Transverse colon (tissue), 4 donors: ENCODE results near the gene AKAP13. TPM values are rescaled to one million over a fixed set of nuclear protein-coding genes. Genes with fewer than 3 reads are reported as not detected.

Source experiments
- DNase-seq: peaks from one replicate; pipeline ENCODE4 v3.0.0-alpha.2; 2019
- H3K27ac ChIP-seq, 4 donors: fragments of 200-600 bp; sonication (generic); 2 replicates each; pipeline ENCODE4 v1.5.1; 2016 to 2018; ENCODE audit warnings: inconsistent platforms in 4 of 4
- H3K27me3 ChIP-seq: fragments of 200-600 bp; sonication (generic); 2 replicates; pipeline ENCODE4 v1.5.1; 2017; ENCODE audit warnings: inconsistent platforms
- H3K36me3 ChIP-seq, 4 donors: fragments of 200-600 bp; sonication (generic); 2 replicates each; pipeline ENCODE4 v1.5.1; 2017 to 2019; ENCODE audit warnings: inconsistent platforms in 4 of 4
- H3K4me1 ChIP-seq, 4 donors: fragments of 200-600 bp; sonication (generic); 2 replicates each; pipeline ENCODE4 v1.5.1; 2017 to 2020; ENCODE audit warnings: inconsistent platforms in 4 of 4
- H3K4me3 ChIP-seq, 4 donors: fragments of 200-600 bp; sonication (generic); 1 replicate in 1 of 4; 2 replicates in 3 of 4; pipeline versions ENCODE4 v1.5.1 to v1.6.1; 2017 to 2019; ENCODE audit warnings: inconsistent platforms in 4 of 4
- H3K9me3 ChIP-seq, 2 donors: fragments of 200-600 bp; sonication (generic); 2 replicates each; pipeline ENCODE4 v1.5.1; 2017 to 2019; ENCODE audit warnings: inconsistent platforms in 2 of 2
- CTCF ChIP-seq, 5 experiments: fragments of 200-600 bp in 3 of 5; fragments of 450-650 bp in 2 of 5; sonication (generic) in 3 of 5; IDR thresholded peaks; 1 replicate in 2 of 5; 2 replicates in 3 of 5; pipeline ENCODE4 v1.5.1; 2016 to 2017; ENCODE audit warnings: antibody characterized with exemption in 5 of 5, inconsistent platforms in 3 of 5, mild to moderate bottlenecking in 2 of 5, moderate library complexity in 1 of 5
- EP300 ChIP-seq: sonication (generic); formaldehyde crosslinking; IDR thresholded peaks from one replicate; pipeline ENCODE4 v1.6.1; 2017; ENCODE audit warnings: antibody characterized with exemption, low read depth
- POLR2A ChIP-seq: fragments of 450-650 bp; IDR thresholded peaks from one replicate; pipeline ENCODE4 v1.6.1; 2016; ENCODE audit warnings: antibody characterized with exemption, mild to moderate bottlenecking, moderate library complexity
- POLR2AphosphoS5 ChIP-seq, 3 donors: sonication (generic); formaldehyde crosslinking; IDR thresholded peaks; one replicate each; pipeline ENCODE4 v1.6.1; 2016; ENCODE audit warnings: antibody characterized with exemption in 3 of 3
- WGBS, 2 donors: methylation state at CpG; one replicate each; pipeline ENCODE4 v1.1.5; 2018; ENCODE audit warnings: low coverage in 1 of 2; 5-methylcytosine and 5-hydroxymethylcytosine counted together
- in situ Hi-C, 4 donors: fragments of 200-750 bp; cut with MboI; loops; one replicate each; pipeline versions ENCODE4 v1.15.0 to v1.15.1; 2017; ENCODE audit warnings: low sequenced_read_pairs in 3 of 4, low pct_ligation_motif_present in 1 of 4, low pct_unique_long_range_greater_than_20kb in 1 of 4
- intact Hi-C: fragments of 100-400 bp; cut with DNase I; formaldehyde crosslinking; loops from one replicate; pipeline ENCODE4 v1.15.1; 2023; ENCODE audit warnings: low total_unique reads
- total RNA-seq, 4 donors: library from RNA; depleted of rRNA; stranded (reverse); fragments of >200 nt; gene quantifications; one replicate each; pipeline ENCODE4 v1.1.0, GENCODE V29; 2016

Gene AKAP13
- total RNA-seq, 4 donors from 2014 or later, result 206 to 291 (median 214) TPM

DNA sequence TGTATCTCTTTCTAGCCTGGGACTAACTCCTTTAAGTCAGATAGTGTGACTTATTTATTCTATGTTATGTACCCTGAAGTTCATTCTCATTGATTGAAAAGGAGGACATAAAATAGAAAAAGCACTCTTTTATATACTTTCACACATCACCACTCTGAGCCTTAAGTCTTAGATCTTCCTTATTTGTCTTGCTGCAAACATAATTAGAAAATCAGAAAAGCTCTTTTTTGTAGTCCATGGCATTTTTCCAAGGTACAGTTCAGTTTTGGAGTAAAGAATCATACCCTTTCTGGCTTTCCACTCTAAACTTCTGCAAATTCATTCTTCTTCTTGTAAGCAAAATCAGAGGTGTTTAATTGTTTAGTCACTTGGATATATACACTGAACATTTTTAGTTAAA lies 75.5 kb downstream of the AKAP13 start:
- H3K4me1 ChIP-seq, result peaks cover 0 to 55% (median 11%) of the 10 kb centered on the region in 4 donors
- no peak overlapping the region for H3K27ac ChIP-seq
- peaks cover 6 to 7% of the 10 kb centered on the region in 2 donors for H3K9me3 ChIP-seq
- no peaks in the 10 kb centered on the region for H3K36me3 ChIP-seq
- H3K27me3 ChIP-seq, result no peaks in the 10 kb centered on the region
- in situ Hi-C loops (no loop called here), intact Hi-C loops (no loop called here)
- DNase-seq, result no peak
- TF ChIP-seq POLR2AphosphoS5 (IDR thresholded peaks at IDR 0.05) (no peak), POLR2A (no peak), CTCF (IDR thresholded peaks at IDR 0.05) (no peak), EP300 (no peak)
- H3K4me3 ChIP-seq, result no peak overlapping the region

DNA sequence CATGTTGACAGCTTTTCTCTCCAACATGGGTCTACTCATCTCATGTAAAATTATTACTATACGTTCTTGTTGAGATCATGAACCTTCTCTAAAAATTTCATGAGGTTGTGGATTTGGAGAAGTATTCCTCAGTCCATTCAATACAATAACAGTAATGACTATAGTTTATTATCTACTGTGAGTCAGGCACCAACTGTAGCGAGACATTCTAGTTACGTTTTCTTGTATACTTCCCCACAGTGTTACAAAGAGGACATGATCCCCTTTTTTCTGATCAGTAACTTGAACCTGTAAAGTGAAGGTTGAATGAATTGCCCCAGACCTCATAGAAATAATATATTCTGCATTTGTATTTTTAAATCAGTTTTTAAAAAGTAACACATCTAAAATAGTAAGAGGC lies 76.4 kb downstream of the AKAP13 start:
- no peaks in the 10 kb centered on the region for H3K9me3 ChIP-seq
- H3K4me1 ChIP-seq, result peaks cover 0 to 55% (median 11%) of the 10 kb centered on the region in 4 donors
- intact Hi-C loops (no loop called here), in situ Hi-C loops (no loop called here)
- H3K27ac ChIP-seq, result peak overlapping the region in 2 of 4 donors; percentile 14 to 31
- WGBS, 2 donors, result 81 to 91% methylated on average over 3 of the region's 3 CpGs
- H3K4me3 ChIP-seq, result no peak overlapping the region
- no peak for DNase-seq
- TF ChIP-seq EP300 (no peak), CTCF (IDR thresholded peaks at IDR 0.05) (no peak), POLR2A (no peak), POLR2AphosphoS5 (IDR thresholded peaks at IDR 0.05) (no peak)
- no peaks in the 10 kb centered on the region for H3K27me3 ChIP-seq
- no peaks in the 10 kb centered on the region for H3K36me3 ChIP-seq

GRCh38 chr15:85457392-85457968 lies 77.1 kb downstream of the AKAP13 start:
- in situ Hi-C loops (no loop called here), intact Hi-C loops (no loop called here)
- WGBS, 2 donors, result 68 to 77% methylated on average over 4 to 8 of the region's 8 CpGs
- peaks cover 0 to 55% (median 11%) of the 10 kb centered on the region in 4 donors for H3K4me1 ChIP-seq
- no peaks in the 10 kb centered on the region for H3K36me3 ChIP-seq
- H3K4me3 ChIP-seq, result no peak overlapping the region
- no peaks in the 10 kb centered on the region for H3K27me3 ChIP-seq
- DNase-seq, result peak; percentile 37
- no peaks in the 10 kb centered on the region for H3K9me3 ChIP-seq
- peak overlapping the region in 2 of 4 donors; percentile 17 to 31 for H3K27ac ChIP-seq
- TF ChIP-seq EP300, result no peak

GRCh38 chr15:85458764-85459163 lies 78.4 kb downstream of the AKAP13 start:
- Histone ChIP-seq H3K27ac (no peak overlapping the region), H3K9me3 (no peaks in the 10 kb centered on the region), H3K27me3 (no peaks in the 10 kb centered on the region), H3K4me3 (no peak overlapping the region), H3K4me1 (peaks cover 0 to 56% (median 11%) of the 10 kb centered on the region in 4 donors), H3K36me3 (no peaks in the 10 kb centered on the region)
- in situ Hi-C loops (no loop called here), intact Hi-C loops (no loop called here)
- 65 to 85% methylated on average over 2 of the region's 2 CpGs for WGBS, 2 donors
- DNase-seq, result no peak
- TF ChIP-seq POLR2A, result no peak
- no peak for TF ChIP-seq POLR2AphosphoS5 (IDR thresholded peaks at IDR 0.05)
- TF ChIP-seq CTCF (IDR thresholded peaks at IDR 0.05), result no peak
- no peak for TF ChIP-seq EP300

GRCh38 chr15:85462029-85462428 lies 81.6 kb downstream of the AKAP13 start:
- intact Hi-C loops, result no loop called here
- TF ChIP-seq POLR2A, result no peak
- no peak for TF ChIP-seq POLR2AphosphoS5 (IDR thresholded peaks at IDR 0.05)
- no peak for TF ChIP-seq EP300
- TF ChIP-seq CTCF (IDR thresholded peaks at IDR 0.05), result no peak
- Histone ChIP-seq H3K27me3 (no peaks in the 10 kb centered on the region), H3K4me1 (peaks cover 0 to 32% (median 8%) of the 10 kb centered on the region in 4 donors), H3K36me3 (no peaks in the 10 kb centered on the region), H3K4me3 (no peak overlapping the region), H3K9me3 (no peaks in the 10 kb centered on the region), H3K27ac (no peak overlapping the region)
- in situ Hi-C loops, result no loop called here
- DNase-seq, result no peak
